Activated B cell treated with CpG ODN at 0.5 μM for 24 hours (primary cell): ENCODE results near the gene OMD. TPM values are rescaled to one million over a fixed set of nuclear protein-coding genes. Genes with fewer than 3 reads are reported as not detected.

ENCODE experiments used
- ATAC-seq: fragments of 200-7000 bp; cut with Tn5 transposase; one replicate; pipeline ENCODE4 v1.10.0; 2021; ENCODE audit warnings: low read depth, mild to moderate bottlenecking, moderate library complexity
- CTCF ChIA-PET: fragments of 350-600 bp; sonication (Branson Sonifier 250); formaldehyde crosslinking; loops from one replicate; lab custom pipeline; 2021; ENCODE audit warnings: antibody characterized with exemption; lab: Charles Lee
- POLR2A ChIA-PET: fragments of 350-600 bp; sonication (Branson Sonifier 250); formaldehyde crosslinking; loops from one replicate; lab custom pipeline; 2021; ENCODE audit warnings: antibody characterized with exemption; lab: Charles Lee
- DNase-seq: peaks from one replicate; pipeline ENCODE4 v3.0.0; 2022
- H3K27ac Mint-ChIP-seq: one replicate; pipeline ENCODE4 v1.8.0; 2020; ENCODE audit warnings: mixed read lengths
- H3K27me3 Mint-ChIP-seq: one replicate; pipeline ENCODE4 v1.8.0; 2021; ENCODE audit warnings: mixed read lengths
- H3K36me3 Mint-ChIP-seq: one replicate; pipeline ENCODE4 v1.8.0; 2021; ENCODE audit warnings: low read depth, mixed read lengths
- H3K4me1 Mint-ChIP-seq: one replicate; pipeline ENCODE4 v1.8.0; 2021; ENCODE audit warnings: mixed read lengths
- H3K4me3 Mint-ChIP-seq: one replicate; pipeline ENCODE4 v1.8.0; 2020; ENCODE audit warnings: mild to moderate bottlenecking, mixed read lengths
- H3K9me3 Mint-ChIP-seq: one replicate; pipeline ENCODE4 v1.8.0; 2020; ENCODE audit warnings: mixed read lengths
- intact Hi-C: fragments of 100-400 bp; cut with micrococcal nuclease; formaldehyde crosslinking; loops from one replicate; pipeline ENCODE4 v1.15.1; 2024
- total RNA-seq: library from RNA; stranded (reverse); gene quantifications from 2 replicates; pipeline ENCODE4 v1.2.3, GENCODE V29; 2022
- TF ChIP-seq, protein P1 (sequence below): fragments of 200-600 bp; IDR thresholded peaks from one replicate; pipeline ENCODE4 v1.8.0; 2022; ENCODE audit warnings: antibody characterized with exemption, mild to moderate bottlenecking

OMD gene
- total RNA-seq, 1 donor from 2014 or later: not detected

DNA sequence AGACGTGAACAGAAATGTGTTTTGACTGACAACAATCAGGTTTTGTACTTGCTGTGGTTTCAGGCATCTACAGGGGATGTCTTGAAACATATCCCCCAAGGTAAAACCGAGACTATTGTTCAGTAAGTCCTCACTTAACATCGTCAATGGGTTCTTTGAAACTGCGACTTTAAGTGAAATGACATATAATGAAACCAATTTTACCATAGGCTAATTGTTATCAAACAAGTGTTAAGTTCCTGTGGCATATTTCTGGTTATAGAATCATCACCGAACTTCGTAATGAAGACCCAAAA lies 16.4 kb upstream of the OMD start:
- H3K36me3 Mint-ChIP-seq: no peaks in the 10 kb centered on the region
- DNase-seq (no peak), ATAC-seq (no peak)
- no peaks in the 10 kb centered on the region for H3K9me3 Mint-ChIP-seq
- H3K27me3 Mint-ChIP-seq: no peaks in the 10 kb centered on the region
- intact Hi-C loops: no loop called here
- POLR2A ChIA-PET: no interaction called here
- no peaks in the 10 kb centered on the region for H3K4me1 Mint-ChIP-seq
- H3K4me3 Mint-ChIP-seq: no peak overlapping the region
- CTCF ChIA-PET: no interaction called here
- TF ChIP-seq, protein P1, sequence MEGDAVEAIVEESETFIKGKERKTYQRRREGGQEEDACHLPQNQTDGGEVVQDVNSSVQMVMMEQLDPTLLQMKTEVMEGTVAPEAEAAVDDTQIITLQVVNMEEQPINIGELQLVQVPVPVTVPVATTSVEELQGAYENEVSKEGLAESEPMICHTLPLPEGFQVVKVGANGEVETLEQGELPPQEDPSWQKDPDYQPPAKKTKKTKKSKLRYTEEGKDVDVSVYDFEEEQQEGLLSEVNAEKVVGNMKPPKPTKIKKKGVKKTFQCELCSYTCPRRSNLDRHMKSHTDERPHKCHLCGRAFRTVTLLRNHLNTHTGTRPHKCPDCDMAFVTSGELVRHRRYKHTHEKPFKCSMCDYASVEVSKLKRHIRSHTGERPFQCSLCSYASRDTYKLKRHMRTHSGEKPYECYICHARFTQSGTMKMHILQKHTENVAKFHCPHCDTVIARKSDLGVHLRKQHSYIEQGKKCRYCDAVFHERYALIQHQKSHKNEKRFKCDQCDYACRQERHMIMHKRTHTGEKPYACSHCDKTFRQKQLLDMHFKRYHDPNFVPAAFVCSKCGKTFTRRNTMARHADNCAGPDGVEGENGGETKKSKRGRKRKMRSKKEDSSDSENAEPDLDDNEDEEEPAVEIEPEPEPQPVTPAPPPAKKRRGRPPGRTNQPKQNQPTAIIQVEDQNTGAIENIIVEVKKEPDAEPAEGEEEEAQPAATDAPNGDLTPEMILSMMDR: no peak
- no peak overlapping the region for H3K27ac Mint-ChIP-seq

DNA sequence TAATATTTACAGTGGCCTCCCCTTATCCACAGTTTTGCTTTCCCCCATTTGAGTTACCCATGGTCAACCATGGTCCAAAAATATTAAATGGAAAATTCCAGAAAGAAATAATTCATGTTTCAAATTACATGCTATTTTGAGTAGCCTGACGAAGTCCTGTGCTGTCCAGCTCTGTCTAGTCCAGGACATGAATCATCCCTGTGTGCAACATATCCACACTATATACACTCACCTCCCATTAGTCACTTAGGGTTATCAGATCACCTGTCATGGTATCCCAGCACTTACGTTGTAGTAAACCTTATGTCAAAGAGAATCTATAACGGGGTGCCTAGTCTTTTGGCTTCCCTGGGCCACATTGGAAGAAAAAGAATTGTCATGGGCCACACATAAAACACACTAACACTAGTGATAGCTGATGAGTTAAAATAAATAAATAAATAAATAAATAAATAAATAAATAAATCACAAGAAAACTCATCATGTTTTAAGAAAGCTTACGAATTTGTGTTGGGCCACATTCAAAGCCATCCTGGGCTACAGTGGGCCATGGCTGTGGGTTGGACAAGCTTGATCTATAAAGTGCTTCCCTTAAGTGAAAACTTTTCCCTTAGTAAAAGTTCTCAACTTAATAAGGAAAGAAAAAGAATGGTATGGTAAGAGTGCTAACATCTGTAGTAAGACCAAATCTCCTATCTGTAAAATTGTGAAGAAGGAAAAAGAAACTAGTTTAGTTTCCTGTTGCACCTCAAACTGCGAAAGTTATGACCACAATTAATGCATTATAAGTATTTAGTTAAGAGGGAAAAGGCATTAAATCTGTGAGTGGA lies 15.9 kb upstream of the OMD start:
- TF ChIP-seq, protein P1: no peak
- no peak overlapping the region for H3K4me3 Mint-ChIP-seq
- DNase-seq (no peak), ATAC-seq (no peak)
- H3K36me3 Mint-ChIP-seq: no peaks in the 10 kb centered on the region
- POLR2A ChIA-PET: no interaction called here
- CTCF ChIA-PET: interaction anchor here (1.0 to 1.1 kb wide), 2 partner anchors 300 to 302 kb away, joined by 4 to 9 read pairs; no protein-coding TSS in a partner anchor
- H3K27me3 Mint-ChIP-seq: no peaks in the 10 kb centered on the region
- H3K9me3 Mint-ChIP-seq: no peaks in the 10 kb centered on the region
- H3K4me1 Mint-ChIP-seq: no peaks in the 10 kb centered on the region
- intact Hi-C loops: loop anchor here (1.0 kb wide), 1 partner anchor 300 kb away; no protein-coding TSS in a partner anchor
- no peak overlapping the region for H3K27ac Mint-ChIP-seq

DNA sequence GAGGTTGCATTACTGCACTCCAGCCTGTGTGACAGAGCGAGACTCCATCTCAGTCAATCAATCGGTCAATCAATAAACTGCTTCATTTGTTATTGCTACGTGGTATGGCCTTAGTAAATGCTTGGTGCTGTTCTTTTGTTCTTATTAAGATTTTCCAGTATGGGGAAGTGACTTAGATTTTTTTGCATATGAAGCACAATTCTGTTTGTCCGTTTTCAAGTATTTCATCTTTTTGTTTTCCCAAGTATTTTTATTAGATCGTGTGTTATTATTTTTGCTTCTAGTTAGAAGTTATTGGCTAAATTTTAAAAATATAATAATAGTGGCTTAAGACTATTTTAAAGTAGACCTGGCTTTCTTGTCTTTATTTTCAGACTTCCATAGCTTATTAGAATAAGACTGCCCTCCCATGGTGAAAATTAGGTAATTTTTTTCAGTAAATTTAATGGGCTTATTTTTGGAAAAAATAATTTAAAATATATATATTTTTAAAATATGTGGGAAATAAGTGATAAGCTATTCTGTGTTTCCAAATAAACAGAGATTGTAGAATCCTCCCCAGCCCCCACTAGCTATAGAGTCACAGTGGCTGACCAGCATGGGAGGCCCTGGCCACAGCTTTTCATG lies 14.7 kb upstream of the OMD start:
- DNase-seq: no peak
- no peaks in the 10 kb centered on the region for H3K27me3 Mint-ChIP-seq
- ChIA-PET CTCF (interaction anchor here (0.7 to 1.1 kb wide), 3 partner anchors 160 to 301 kb away, joined by 3 to 9 read pairs (median 4); no protein-coding TSS in a partner anchor), POLR2A (no interaction called here)
- no peak for ATAC-seq
- no peaks in the 10 kb centered on the region for H3K4me1 Mint-ChIP-seq
- TF ChIP-seq, protein P1: no peak
- no peaks in the 10 kb centered on the region for H3K9me3 Mint-ChIP-seq
- intact Hi-C loops: loop anchor here (1.0 kb wide), 1 partner anchor 299 kb away; no protein-coding TSS in a partner anchor
- no peak overlapping the region for H3K4me3 Mint-ChIP-seq
- no peak overlapping the region for H3K27ac Mint-ChIP-seq
- no peaks in the 10 kb centered on the region for H3K36me3 Mint-ChIP-seq

DNA sequence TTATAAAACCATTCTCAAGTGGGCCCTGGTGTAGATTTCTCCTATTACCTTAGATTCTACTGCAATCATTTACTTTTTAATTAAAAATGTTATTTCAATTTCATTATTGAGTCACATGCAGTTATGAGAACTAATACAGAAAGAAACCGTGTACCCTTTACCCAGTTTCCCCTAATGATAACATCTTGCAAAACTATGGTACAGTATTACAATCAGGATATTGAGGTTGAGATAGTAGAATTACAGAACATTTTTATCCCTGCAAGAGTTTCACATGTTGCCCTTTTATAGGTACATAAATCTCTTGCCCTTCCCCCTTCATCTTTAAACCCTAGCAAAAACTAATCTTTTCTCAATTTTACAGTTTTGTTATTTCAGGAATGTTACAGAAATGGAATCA lies 11.0 kb upstream of the OMD start:
- ChIA-PET CTCF (no interaction called here), POLR2A (no interaction called here)
- Mint-ChIP-seq H3K27me3 (no peaks in the 10 kb centered on the region), H3K4me1 (no peaks in the 10 kb centered on the region), H3K4me3 (no peak overlapping the region), H3K27ac (no peak overlapping the region), H3K36me3 (no peaks in the 10 kb centered on the region), H3K9me3 (no peaks in the 10 kb centered on the region)
- no peak for ATAC-seq
- intact Hi-C loops: no loop called here
- DNase-seq: no peak
- TF ChIP-seq, protein P1: no peak

DNA sequence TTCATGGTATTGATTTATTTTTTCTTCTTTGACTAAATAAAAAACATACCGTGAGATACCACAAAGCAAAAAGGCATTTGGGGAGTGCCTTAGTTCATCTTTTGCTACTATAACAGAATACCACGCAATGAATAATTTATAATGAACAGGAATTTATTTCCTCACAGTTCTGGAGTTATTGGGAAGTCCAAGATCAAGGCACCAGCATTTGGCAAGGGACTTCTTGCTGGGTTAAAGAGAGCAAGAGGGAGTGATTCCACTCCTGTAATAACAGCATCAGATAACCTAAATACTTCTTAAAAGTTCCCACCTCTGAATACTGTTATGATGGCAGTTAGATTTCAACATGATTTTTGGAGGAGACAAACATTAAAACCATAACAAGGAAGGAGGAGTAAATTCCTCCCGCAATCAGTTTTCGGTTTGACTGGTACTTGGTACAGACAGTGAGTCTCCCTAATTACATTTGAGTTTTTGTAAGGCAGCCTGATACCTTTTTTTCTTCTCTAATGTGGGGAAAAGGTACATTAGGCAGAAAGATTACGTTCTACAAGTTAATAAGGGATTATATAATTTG lies 8.8 kb upstream of the OMD start:
- Mint-ChIP-seq H3K36me3 (no peaks in the 10 kb centered on the region), H3K9me3 (no peaks in the 10 kb centered on the region), H3K27me3 (no peaks in the 10 kb centered on the region), H3K4me1 (no peaks in the 10 kb centered on the region), H3K4me3 (no peak overlapping the region), H3K27ac (no peak overlapping the region)
- intact Hi-C loops: loop anchor here (5.0 kb wide), 1 partner anchor 36 kb away; no protein-coding TSS in a partner anchor
- DNase-seq: no peak
- POLR2A ChIA-PET: no interaction called here
- TF ChIP-seq, protein P1: no peak
- no peak for ATAC-seq
- CTCF ChIA-PET: no interaction called here
